IMR-90 (cell line): ENCODE measurements around the gene CDYL2. TPM values are rescaled to one million over a fixed set of nuclear protein-coding genes. Genes with fewer than 3 reads are reported as not detected.
"Not testable (repeated sequence)": the region's sequence is repeated elsewhere in the genome, so short reads cannot be mapped to it uniquely, and the experiment has no call there.

ENCODE experiments used
- ATAC-seq: fragments of 200-7000 bp; cut with Tn5 transposase; 2 replicates; pipeline ENCODE4 v1.9.1; 2020; ENCODE audit warnings: low read depth, mild to moderate bottlenecking, moderate library complexity
- BruUV-seq: library from RNA; stranded (reverse); fragments of 400-500 nt; replicated peaks from 2 replicates; lab custom pipeline; 2021; lab: Mats Ljungman, UMichigan
- CTCF ChIA-PET: fragments of 300-600 bp; formaldehyde crosslinking; extraction: SDS; loops from one replicate; lab custom pipeline; 2021; ENCODE audit warnings: antibody characterized with exemption; lab: Yijun Ruan, JAX
- POLR2A ChIA-PET: fragments of 300-600 bp; sonication (Branson Sonifier 250); formaldehyde crosslinking; loops from one replicate; lab custom pipeline; 2022; ENCODE audit warnings: antibody characterized with exemption; ENCODE audit not compliant: unreplicated experiment; lab: Charles Lee
- DNase-seq: peaks from one replicate; pipeline ENCODE4 v3.0.0; 2013
- H2AFZ ChIP-seq: replicated peaks from 2 replicates; pipeline ENCODE3; 2013; ENCODE audit warnings: low read length, mild to moderate bottlenecking; ENCODE audit not compliant: poor library complexity
- H2AK5ac ChIP-seq: 2 replicates; pipeline ENCODE4 v1.6.1; 2013; ENCODE audit warnings: low read depth, low read length, inconsistent platforms
- H2AK9ac ChIP-seq: replicated peaks from 2 replicates; pipeline ENCODE3; 2013; ENCODE audit warnings: mild to moderate bottlenecking, low read depth, low read length, moderate library complexity; ENCODE audit not compliant: poor library complexity
- H2BK120ac ChIP-seq: 2 replicates; pipeline ENCODE4 v1.6.1; 2013; ENCODE audit warnings: low read depth, low read length, inconsistent platforms
- H2BK15ac ChIP-seq: 3 replicates; pipeline ENCODE4 v1.6.1; 2013; ENCODE audit warnings: low read depth, low read length, inconsistent platforms
- H2BK20ac ChIP-seq: 2 replicates; pipeline ENCODE4 v1.6.1; 2013; ENCODE audit warnings: low read depth, mild to moderate bottlenecking, inconsistent platforms, low read length, moderate library complexity
- H2BK5ac ChIP-seq: 2 replicates; pipeline ENCODE4 v1.6.1; 2013; ENCODE audit warnings: mild to moderate bottlenecking, low read depth, low read length, inconsistent platforms; ENCODE audit not compliant: poor library complexity, severe bottlenecking
- H3K14ac ChIP-seq: replicated peaks from 2 replicates; pipeline ENCODE4 v1.6.1; 2013; ENCODE audit warnings: low read depth, low read length, inconsistent platforms
- H3K18ac ChIP-seq: 2 replicates; pipeline ENCODE4 v1.6.1; 2013; ENCODE audit warnings: low read depth, low read length, control low read depth
- H3K23ac ChIP-seq: 2 replicates; pipeline ENCODE4 v1.6.1; 2013; ENCODE audit warnings: low read depth, low read length, inconsistent platforms
- H3K27ac ChIP-seq: 2 replicates; pipeline ENCODE4 v1.5.1; 2013; ENCODE audit warnings: mild to moderate bottlenecking, control low read depth, low read length; ENCODE audit not compliant: insufficient read depth
- H3K27me3 ChIP-seq: 2 replicates; pipeline ENCODE4 v1.6.1; 2013; ENCODE audit warnings: low read length; ENCODE audit not compliant: control insufficient read depth, insufficient read depth
- H3K36me3 ChIP-seq: 2 replicates; pipeline ENCODE4 v1.6.1; 2013; ENCODE audit warnings: low read length, mixed read lengths; ENCODE audit not compliant: control insufficient read depth, insufficient read depth
- H3K4ac ChIP-seq: 2 replicates; pipeline ENCODE4 v1.6.1; 2013; ENCODE audit warnings: low read depth, low read length, inconsistent platforms
- H3K4me1 ChIP-seq: 2 replicates; pipeline ENCODE4 v1.6.1; 2013; ENCODE audit warnings: low read length, mixed read lengths; ENCODE audit not compliant: control insufficient read depth, insufficient read depth
- H3K4me2 ChIP-seq: 2 replicates; pipeline ENCODE4 v1.6.1; 2013; ENCODE audit warnings: low read depth, mild to moderate bottlenecking, control low read depth, low read length, moderate library complexity
- H3K4me3 ChIP-seq: 2 replicates; pipeline ENCODE4 v1.5.1; 2013; ENCODE audit warnings: low read depth, mild to moderate bottlenecking, control low read depth, low read length, moderate library complexity; ENCODE audit not compliant: insufficient read depth
- H3K56ac ChIP-seq: 2 replicates; pipeline ENCODE4 v1.6.1; 2013; ENCODE audit warnings: low read length, inconsistent platforms; ENCODE audit not compliant: insufficient read depth; ENCODE audit errors: extremely low read depth
- H3K79me1 ChIP-seq, 2 experiments: 2 replicates each; pipeline ENCODE4 v1.6.1; 2013; ENCODE audit warnings: low read length in 2 of 2, inconsistent platforms in 1 of 2, low read depth in 1 of 2
- H3K9ac ChIP-seq: 2 replicates; pipeline ENCODE4 v1.6.1; 2013; ENCODE audit warnings: low read depth, low read length, control low read depth
- H3K9me1 ChIP-seq: 2 replicates; pipeline ENCODE4 v1.6.1; 2013; ENCODE audit warnings: low read length, inconsistent platforms; ENCODE audit not compliant: insufficient read depth
- H3K9me3 ChIP-seq: 2 replicates; pipeline ENCODE4 v1.6.1; 2013; ENCODE audit warnings: low read length; ENCODE audit not compliant: control insufficient read depth, insufficient read depth
- H4K20me1 ChIP-seq: 2 replicates; pipeline ENCODE4 v1.6.1; 2013; ENCODE audit warnings: low read length, inconsistent platforms; ENCODE audit not compliant: insufficient read depth
- H4K5ac ChIP-seq: 2 replicates; pipeline ENCODE4 v1.6.1; 2013; ENCODE audit warnings: mild to moderate bottlenecking, low read depth, low read length, control low read depth
- H4K8ac ChIP-seq, 2 experiments: 2 replicates each; pipeline ENCODE4 v1.6.1; 2013; ENCODE audit warnings: low read depth in 2 of 2, low read length in 2 of 2, control low read depth in 1 of 2, inconsistent platforms in 1 of 2
- H4K91ac ChIP-seq: 2 replicates; pipeline ENCODE4 v1.6.1; 2013; ENCODE audit warnings: low read depth, low read length, inconsistent platforms; ENCODE audit not compliant: insufficient read depth
- CEBPB ChIP-seq: IDR thresholded peaks from 2 replicates; pipeline ENCODE4 v1.6.1; 2012; ENCODE audit warnings: low read depth, low read length, improper control_type of control experiment
- ELK1 ChIP-seq: fragments of 150-350 bp; IDR thresholded peaks from 2 replicates; pipeline ENCODE4 v1.6.1; 2016; ENCODE audit warnings: low read depth, mild to moderate bottlenecking, low read length, moderate library complexity, borderline replicate concordance
- MAFK ChIP-seq: IDR thresholded peaks from 2 replicates; pipeline ENCODE4 v1.6.1; 2012; ENCODE audit warnings: low read depth, low read length, improper control_type of control experiment
- MAZ ChIP-seq: IDR thresholded peaks from 2 replicates; pipeline ENCODE4 v1.6.1; 2012; ENCODE audit warnings: low read depth, mild to moderate bottlenecking, low read length, improper control_type of control experiment, moderate library complexity, borderline replicate concordance
- MXI1 ChIP-seq: IDR thresholded peaks from 2 replicates; pipeline ENCODE4 v1.6.1; 2012; ENCODE audit warnings: low read depth, mild to moderate bottlenecking, low read length, moderate library complexity, borderline replicate concordance
- POLR2A ChIP-seq: IDR thresholded peaks from 2 replicates; pipeline ENCODE4 v1.6.1; 2012; ENCODE audit warnings: mild to moderate bottlenecking, low read depth, low read length
- RCOR1 ChIP-seq: IDR thresholded peaks from 2 replicates; pipeline ENCODE4 v1.6.1; 2012; ENCODE audit warnings: mild to moderate bottlenecking, low read length, improper control_type of control experiment; ENCODE audit not compliant: insufficient replicate concordance
- RFX5 ChIP-seq: IDR thresholded peaks from 2 replicates; pipeline ENCODE4 v1.8.0; 2012; ENCODE audit warnings: low read depth, mild to moderate bottlenecking, low read length, moderate library complexity
- SMC3 ChIP-seq: fragments of 150-350 bp; IDR thresholded peaks from 2 replicates; pipeline ENCODE4 v1.6.1; 2016; ENCODE audit warnings: low read depth, mild to moderate bottlenecking, antibody characterized with exemption, low read length, moderate library complexity
- WGBS, 2 experiments: methylation state at CpG; one replicate each; pipeline versions ENCODE4 v1.1.5 to v1.1.7; 2013; ENCODE audit warnings: missing lambda C conversion rate in 2 of 2; ENCODE audit not compliant: insufficient read length in 1 of 2; ENCODE audit errors: extremely low coverage in 2 of 2; 5-methylcytosine and 5-hydroxymethylcytosine counted together
- dilution Hi-C: fragments of 300-500 bp; cut with HindIII; formaldehyde crosslinking; loops from one replicate; pipeline ENCODE4 v1.14.3; 2018; ENCODE audit warnings: low sequenced_read_pairs; ENCODE audit not compliant: unreplicated experiment
- in situ Hi-C: fragments of 300-500 bp; cut with MboI; formaldehyde crosslinking; loops from 3 replicates; pipeline ENCODE4 v1.14.3; 2019; ENCODE audit warnings: low sequenced_read_pairs, inconsistent platforms, mixed read lengths
- intact Hi-C: fragments of 100-400 bp; cut with micrococcal nuclease; formaldehyde crosslinking; loops from 2 replicates; pipeline ENCODE4 v1.10.0; 2022
- polyA plus RNA-seq, 3 experiments: library from polyadenylated mRNA; depleted of rRNA; stranded (reverse); fragments of >200 nt; gene quantifications; 2 replicates each; pipeline ENCODE4 v1.2.3, GENCODE V29; 2012; ENCODE audit warnings: low replicate concordance in 1 of 3
- total RNA-seq: library from RNA; depleted of rRNA; stranded (reverse); fragments of >200 nt; gene quantifications from 2 replicates; pipeline ENCODE4 v1.2.3, GENCODE V29; 2012

CDYL2 gene
- total and polyA plus RNA-seq, 2 of the 4 experiments (the other 2 are of a cell fraction): 1.2 to 3.9 TPM

DNA sequence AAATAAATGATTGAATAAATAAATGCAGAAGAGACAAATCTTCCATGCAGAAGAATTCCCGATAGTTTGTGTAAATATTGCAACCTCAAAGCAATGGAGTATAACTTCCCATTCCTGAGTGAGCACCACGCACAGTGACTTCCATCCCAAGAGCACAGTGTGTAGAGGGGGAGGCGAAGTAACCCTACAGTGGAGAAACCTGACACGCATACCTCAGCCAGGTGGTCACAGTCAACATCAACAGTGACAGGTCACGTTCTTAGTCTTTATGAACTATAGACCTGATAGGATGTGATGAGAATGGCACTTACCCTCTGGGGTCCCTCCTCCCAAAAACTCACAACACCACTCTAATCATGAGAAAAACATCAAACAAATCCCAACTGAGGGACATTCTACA lies 152.0 kb downstream of the CDYL2 start:
- Histone ChIP-seq H3K4ac (no peak overlapping the region), H3K23ac (no peak overlapping the region), H3K4me1 (no peaks in the 10 kb centered on the region), H3K56ac (no peak overlapping the region), H4K91ac (no peak overlapping the region), H2BK15ac (no peak overlapping the region), H3K18ac (no peak overlapping the region), H2AK9ac (no peak overlapping the region), H3K4me3 (no peak overlapping the region), H2BK120ac (no peak overlapping the region), H2BK5ac (no peak overlapping the region), H3K79me1 (no peaks in the 10 kb centered on the region; a peak in 1 of 4 replicates), H2AK5ac (no peak overlapping the region), H3K14ac (no peak overlapping the region), H2AFZ (no peak overlapping the region), H3K9ac (no peak overlapping the region), H4K5ac (no peak overlapping the region), H3K27ac (no peak overlapping the region), H3K4me2 (no peak overlapping the region), H3K27me3 (no peaks in the 10 kb centered on the region), H4K8ac (no peak overlapping the region), H4K20me1 (no peaks in the 10 kb centered on the region), H3K9me1 (no peaks in the 10 kb centered on the region), H2BK20ac (no peak overlapping the region), H3K36me3 (no peaks in the 10 kb centered on the region), H3K9me3 (peaks cover 2% of the 10 kb centered on the region; the same call in 1 of the 2 replicates)
- ATAC-seq (no peak), DNase-seq (no peak)
- TF ChIP-seq RFX5 (no peak), MAZ (no peak), MXI1 (no peak), ELK1 (no peak), MAFK (no peak), RCOR1 (no peak), POLR2A (no peak), SMC3 (no peak), CEBPB (no peak)
- dilution Hi-C loops (no loop called here), intact Hi-C loops (no loop called here), in situ Hi-C loops (no loop called here)
- CTCF ChIA-PET: no interaction called here
- POLR2A ChIA-PET: no interaction called here
- no CpG with 5 or more reads among the region's 5 CpGs for WGBS, 2 experiments
- BruUV-seq: no TSS peak

GRCh38 chr16:80650281-80650680 lies 154.1 kb downstream of the CDYL2 start:
- H3K27me3 ChIP-seq, dilution Hi-C loops, H2AK5ac ChIP-seq, H3K36me3 ChIP-seq, H3K14ac ChIP-seq, H3K4me3 ChIP-seq, H2AK9ac ChIP-seq, H3K9me1 ChIP-seq, H3K4me1 ChIP-seq, intact Hi-C loops, ATAC-seq, H4K20me1 ChIP-seq, H2AFZ ChIP-seq, DNase-seq, H3K27ac ChIP-seq, H2BK20ac ChIP-seq, H3K9me3 ChIP-seq, H2BK5ac ChIP-seq, in situ Hi-C loops, POLR2A ChIA-PET, H3K4ac ChIP-seq, CTCF ChIA-PET, H4K8ac ChIP-seq, BruUV-seq, H3K4me2 ChIP-seq, H3K23ac ChIP-seq, H2BK15ac ChIP-seq, H3K18ac ChIP-seq, H3K56ac ChIP-seq, H4K5ac ChIP-seq, H4K91ac ChIP-seq, H3K79me1 ChIP-seq, H3K9ac ChIP-seq, H2BK120ac ChIP-seq: not testable (repeated sequence)
- no CpG with 5 or more reads among the region's 1 CpG for WGBS, 2 experiments
